Adrenal gland (tissue), 19 donors: ENCODE results near the gene IMPA2. TPM values are rescaled to one million over a fixed set of nuclear protein-coding genes. Genes with fewer than 3 reads are reported as not detected.
A peak's percentile ranks its signal among the peaks of the same experiment; 100 is the strongest.

Experiments used
- DNase-seq, 7 donors: peaks; one replicate each; pipeline ENCODE4 v3.0.0-alpha.2; 2019 to 2020
- H3K27ac ChIP-seq, 5 donors: fragments of 200-600 bp; sonication (generic) in 4 of 5; 1 replicate in 3 of 5; 2 replicates in 2 of 5; pipeline versions ENCODE4 v1.5.1 to v1.8.0; 2016 to 2020; ENCODE audit warnings: mild to moderate bottlenecking in 1 of 5
- H3K27me3 ChIP-seq: fragments of 200-600 bp; 2 replicates; pipeline ENCODE4 v1.8.0; 2021
- H3K36me3 ChIP-seq, 2 donors: fragments of 200-600 bp; replicated peaks in 1 of 2; 1 replicate in 1 of 2; 2 replicates in 1 of 2; pipeline versions ENCODE4 v1.5.1 to v1.8.0; 2018 to 2022
- H3K4me1 ChIP-seq, 2 donors: fragments of 200-600 bp; replicated peaks in 1 of 2; 1 replicate in 1 of 2; 2 replicates in 1 of 2; pipeline versions ENCODE4 v1.5.1 to v1.8.0; 2018 to 2021
- H3K4me3 ChIP-seq, 4 donors: fragments of 200-600 bp; sonication (generic) in 3 of 4; one replicate each; pipeline ENCODE4 v1.5.1; 2016 to 2018
- H3K9me3 ChIP-seq, 3 donors: fragments of 200-600 bp; sonication (generic) in 1 of 3; replicated peaks in 1 of 3; 1 replicate in 2 of 3; 2 replicates in 1 of 3; pipeline versions ENCODE4 v1.5.1 to v1.8.0; 2016 to 2021
- POLR2A ChIP-seq, 2 donors: fragments of 450-650 bp; IDR thresholded peaks; one replicate each; pipeline ENCODE4 v1.6.1; 2017; ENCODE audit warnings: antibody characterized with exemption in 2 of 2, mild to moderate bottlenecking in 2 of 2, moderate library complexity in 1 of 2
- WGBS, 4 donors: extraction: QIAGEN DNeasy Blood & Tissue Kit in 2 of 4; methylation state at CpG; one replicate each; pipeline versions ENCODE4 v1.1.5 to v1.1.7; 2013 to 2017; 5-methylcytosine and 5-hydroxymethylcytosine counted together
- intact Hi-C, 2 donors: fragments of 100-400 bp; cut with DNase I; formaldehyde crosslinking; loops; one replicate each; pipeline versions ENCODE4 v1.14.1 to v1.15.0; 2022 to 2023
- long read RNA-seq, 10 donors: library from polyadenylated mRNA in 3 of 10; unstranded in 2 of 10; stranded (forward) in 1 of 10; transcript quantifications; one replicate each; pipeline ENCODE4 v2.0.0 and lab custom pipeline, GENCODE V29; 2021 to 2026
- polyA plus RNA-seq, 3 donors: library from polyadenylated mRNA; stranded (reverse); fragments of 200-250 nt in 2 of 3; fragments of 350-450 nt in 1 of 3; fragmentation: Illumina TruSeq in 1 of 3; extraction: RNeasy Lipid Tissue Mini Kit (QIAGEN cat#74804) in 1 of 3; gene quantifications; one replicate each; pipeline ENCODE4 v1.2.3, GENCODE V29; 2013 to 2014
- total RNA-seq, 9 donors: library from RNA; depleted of rRNA in 4 of 9; stranded (reverse); fragments of >200 nt in 4 of 9; fragments of 120-200 nt in 1 of 9; fragmentation: NEBNext Ultra II Directional in 1 of 9; extraction: Animal tissue kit (Norgen Biotek cat#: 25700) in 1 of 9; gene quantifications; one replicate each; pipeline versions ENCODE4 v1.1.0 to v1.2.4, GENCODE V29; 2013 to 2023
- TF ChIP-seq, protein P1 (sequence below), 6 experiments: fragments of 450-650 bp in 4 of 6; fragments of 200-600 bp in 2 of 6; sonication (generic) in 1 of 6; IDR thresholded peaks; 1 replicate in 5 of 6; 2 replicates in 1 of 6; pipeline versions ENCODE4 v1.5.1 to v1.8.0; 2016 to 2021; ENCODE audit warnings: antibody characterized with exemption in 6 of 6, mild to moderate bottlenecking in 2 of 6, moderate library complexity in 1 of 6
- donor health status: healthy with polysubstance abuse.
- donor health status: Bipolar disorder and iron deficiency.
- donor health status: DM: yes; HTN: yes; CAD: no.
- donor health status: DM: no; HTN: no; CAD: no.
- donor health status: DM: no; HTN: no; CAD: no.
- donor health status: DM: yes; HTN: yes; CAD: no.

The IMPA2 gene
- 10 to 100 TPM; 18.0 to 41.3 (median 21.3) TPM for total RNA-seq
- 10 to 100 TPM in 1 of 3 donors, 1 to 10 TPM in 2; 7.9 to 11.0 (median 9.6) TPM for polyA plus RNA-seq
- long read RNA-seq, donor 1, partial matches to known transcripts = 0 of 5 reads
- long read RNA-seq, donor 1, other reads (novel, unspliced or antisense) = 0 of 5 reads
- long read RNA-seq, donor 2, partial matches to known transcripts = 0 of 5 reads
- long read RNA-seq, donor 2, other reads (novel, unspliced or antisense) = 0 of 5 reads
- long read RNA-seq, donor 3, partial matches to known transcripts = 0 of 6 reads
- long read RNA-seq, donor 3, other reads (novel, unspliced or antisense) = 0 of 6 reads
- long read RNA-seq, donor 4, partial matches to known transcripts = 1 of 2 reads
- long read RNA-seq, donor 4, other reads (novel, unspliced or antisense) = 1 of 2 reads
- long read RNA-seq, donor 5, transcript IMPA2-201 (8 exons, 1,534 nt) = major isoform, 44 of 48 reads
- long read RNA-seq, donor 5, partial matches to known transcripts = 0 of 48 reads
- long read RNA-seq, donor 5, other reads (novel, unspliced or antisense) = 4 of 48 reads
- long read RNA-seq, donor 6, partial matches to known transcripts = 0 of 1 reads
- long read RNA-seq, donor 6, other reads (novel, unspliced or antisense) = 1 of 1 reads
- long read RNA-seq, donor 7, partial matches to known transcripts = 0 of 3 reads
- long read RNA-seq, donor 7, other reads (novel, unspliced or antisense) = 0 of 3 reads
- long read RNA-seq, donor 8, transcript IMPA2-201 (8 exons, 1,534 nt) = major isoform, 6 of 11 reads
- long read RNA-seq, donor 8, transcript IMPA2-209 (2 exons, 919 nt) = minor isoform, 5 of 11 reads
- long read RNA-seq, donor 8, partial matches to known transcripts = 0 of 11 reads
- long read RNA-seq, donor 8, other reads (novel, unspliced or antisense) = 0 of 11 reads
- long read RNA-seq, donor 9, partial matches to known transcripts = 0 of 4 reads
- long read RNA-seq, donor 9, other reads (novel, unspliced or antisense) = 0 of 4 reads
- long read RNA-seq, donor 10, partial matches to known transcripts = 0 of 2 reads
- long read RNA-seq, donor 10, other reads (novel, unspliced or antisense) = 0 of 2 reads

DNA sequence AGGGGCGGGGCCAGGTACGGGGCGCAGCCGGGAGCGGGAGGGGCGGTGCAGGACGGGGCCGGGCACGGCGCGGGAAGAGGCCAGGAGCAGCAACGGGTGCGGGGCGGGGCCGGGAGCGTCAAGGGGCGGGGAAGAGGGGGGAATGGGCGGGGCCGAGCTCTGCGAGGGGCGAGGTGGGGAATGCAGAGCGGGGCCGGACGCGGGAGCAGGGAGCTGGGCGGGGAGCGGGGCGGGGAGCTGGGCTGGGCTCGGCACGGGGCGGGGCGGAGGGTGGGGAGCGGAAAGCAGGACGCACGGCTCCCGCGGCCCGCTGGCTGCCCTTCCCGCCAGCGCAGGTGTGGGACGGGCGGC lies at the start of gene IMPA2:
TSS of gene IMPA2 (plus strand) at position 316 of the 351 bp plus-strand sequence. CDS start 163 bp downstream, outside the sequence.
- no peaks in the 10 kb centered on the region for H3K9me3 ChIP-seq
- peak within 1 kb of the TSS; percentile 91 to 99 (median 96) for H3K27ac ChIP-seq
- no peaks in the 10 kb centered on the region for H3K27me3 ChIP-seq
- peak in 1 of 7 donors; percentile 99 for DNase-seq
- peak within 1 kb of the TSS; percentile 18 to 75 (median 70) for H3K4me3 ChIP-seq
- peaks cover 8 to 30% of the 10 kb centered on the region in 2 donors for H3K4me1 ChIP-seq
- 1% methylated on average over 39 to 42 of the region's 42 CpGs; no CpG with 5 or more reads in 2 of the 4 donors for WGBS, 4 donors
- intact Hi-C loops = no loop called here
- H3K36me3 ChIP-seq = no peaks in the 10 kb centered on the region
- TF ChIP-seq, protein P1, sequence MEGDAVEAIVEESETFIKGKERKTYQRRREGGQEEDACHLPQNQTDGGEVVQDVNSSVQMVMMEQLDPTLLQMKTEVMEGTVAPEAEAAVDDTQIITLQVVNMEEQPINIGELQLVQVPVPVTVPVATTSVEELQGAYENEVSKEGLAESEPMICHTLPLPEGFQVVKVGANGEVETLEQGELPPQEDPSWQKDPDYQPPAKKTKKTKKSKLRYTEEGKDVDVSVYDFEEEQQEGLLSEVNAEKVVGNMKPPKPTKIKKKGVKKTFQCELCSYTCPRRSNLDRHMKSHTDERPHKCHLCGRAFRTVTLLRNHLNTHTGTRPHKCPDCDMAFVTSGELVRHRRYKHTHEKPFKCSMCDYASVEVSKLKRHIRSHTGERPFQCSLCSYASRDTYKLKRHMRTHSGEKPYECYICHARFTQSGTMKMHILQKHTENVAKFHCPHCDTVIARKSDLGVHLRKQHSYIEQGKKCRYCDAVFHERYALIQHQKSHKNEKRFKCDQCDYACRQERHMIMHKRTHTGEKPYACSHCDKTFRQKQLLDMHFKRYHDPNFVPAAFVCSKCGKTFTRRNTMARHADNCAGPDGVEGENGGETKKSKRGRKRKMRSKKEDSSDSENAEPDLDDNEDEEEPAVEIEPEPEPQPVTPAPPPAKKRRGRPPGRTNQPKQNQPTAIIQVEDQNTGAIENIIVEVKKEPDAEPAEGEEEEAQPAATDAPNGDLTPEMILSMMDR (IDR thresholded peaks at IDR 0.05) = no peak
- no peak for TF ChIP-seq POLR2A (IDR thresholded peaks at IDR 0.05)

DNA sequence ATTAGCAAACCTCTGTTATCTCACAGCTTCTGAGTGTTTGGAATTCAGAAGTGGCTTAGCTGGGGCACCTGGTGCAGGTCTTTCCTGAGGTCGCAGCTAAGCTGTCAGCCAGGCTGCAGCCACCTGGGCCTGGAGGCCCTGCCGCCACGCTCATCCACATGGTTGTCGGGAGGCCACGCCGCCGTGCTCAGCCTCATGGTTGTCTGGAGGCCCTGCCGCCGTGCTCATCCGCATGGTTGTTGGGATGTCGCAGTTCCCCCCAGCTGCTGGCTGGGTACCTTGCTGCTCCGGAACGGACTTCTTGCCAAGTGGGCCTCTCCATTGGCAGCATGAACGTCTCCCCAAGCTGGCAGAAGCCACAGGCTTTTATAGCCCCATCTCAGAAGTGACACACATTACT lies 48.9 kb upstream of the IMPA2 start:
- intact Hi-C loops = loop anchor here in 1 of 2 donors (10.0 kb wide), 1 partner anchor 112 kb away; no protein-coding TSS in a partner anchor

DNA sequence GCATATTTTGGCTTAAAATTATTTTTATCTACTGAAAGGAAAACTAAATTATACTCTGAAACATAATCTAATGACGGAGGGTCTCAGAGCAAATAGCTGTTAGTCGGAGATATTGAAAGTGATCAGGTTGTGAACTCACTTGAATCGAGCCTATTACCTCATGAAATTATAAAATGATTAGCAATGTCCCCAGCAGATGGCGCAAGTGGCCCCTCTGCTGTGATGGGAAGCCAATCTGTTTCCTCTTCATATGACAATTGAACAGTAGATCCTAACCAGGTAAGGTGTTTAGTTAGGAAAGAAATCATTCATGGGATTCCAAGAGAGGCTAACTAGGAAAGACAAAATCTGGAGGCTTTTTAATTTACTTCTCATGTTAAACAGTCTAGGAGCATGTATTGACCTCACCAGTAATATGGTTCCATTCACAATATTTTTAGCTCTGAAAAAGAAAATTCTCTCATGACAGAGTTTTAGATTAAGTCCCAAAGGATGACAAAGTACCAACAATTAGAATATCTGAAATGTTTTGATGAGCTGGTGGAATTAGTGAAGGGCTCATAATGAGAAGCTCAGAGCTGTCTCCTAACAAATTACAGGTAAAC lies 43.3 kb upstream of the IMPA2 start:
- Histone ChIP-seq H3K36me3 (no peaks in the 10 kb centered on the region), H3K4me3 (no peak overlapping the region), H3K27ac (no peak overlapping the region), H3K4me1 (peaks cover 0 to 3% of the 10 kb centered on the region in 2 donors), H3K9me3 (no peaks in the 10 kb centered on the region), H3K27me3 (no peaks in the 10 kb centered on the region)
- TF ChIP-seq, protein P1 (IDR thresholded peaks at IDR 0.05) = peak; percentile 74 to 88 (median 85)
- TF ChIP-seq POLR2A (IDR thresholded peaks at IDR 0.05) = no peak
- intact Hi-C loops = loop anchor here (2.0 to 10.0 kb wide), 3 partner anchors 57 to 107 kb away; no protein-coding TSS in a partner anchor
- peak; percentile 56 to 92 (median 72) for DNase-seq
- 3 to 8% (median 4%) methylated on average over 4 of the region's 4 CpGs for WGBS, 4 donors

More for the DNA sequence above, 48.9 kb upstream of the IMPA2 start:
- no peaks in the 10 kb centered on the region for H3K36me3 ChIP-seq
- H3K4me1 ChIP-seq = no peaks in the 10 kb centered on the region
- 93 to 94% (median 93%) methylated on average over 11 to 14 of the region's 14 CpGs for WGBS, 4 donors
- no peak for DNase-seq
- no peak overlapping the region for H3K4me3 ChIP-seq
- no peak for TF ChIP-seq POLR2A (IDR thresholded peaks at IDR 0.05)
- TF ChIP-seq, protein P1 (IDR thresholded peaks at IDR 0.05) = no peak
- no peaks in the 10 kb centered on the region for H3K9me3 ChIP-seq
- H3K27ac ChIP-seq = no peak overlapping the region
- H3K27me3 ChIP-seq = no peaks in the 10 kb centered on the region
